ENCODE data around the gene PDE6A.

The PDE6A gene

DNA sequence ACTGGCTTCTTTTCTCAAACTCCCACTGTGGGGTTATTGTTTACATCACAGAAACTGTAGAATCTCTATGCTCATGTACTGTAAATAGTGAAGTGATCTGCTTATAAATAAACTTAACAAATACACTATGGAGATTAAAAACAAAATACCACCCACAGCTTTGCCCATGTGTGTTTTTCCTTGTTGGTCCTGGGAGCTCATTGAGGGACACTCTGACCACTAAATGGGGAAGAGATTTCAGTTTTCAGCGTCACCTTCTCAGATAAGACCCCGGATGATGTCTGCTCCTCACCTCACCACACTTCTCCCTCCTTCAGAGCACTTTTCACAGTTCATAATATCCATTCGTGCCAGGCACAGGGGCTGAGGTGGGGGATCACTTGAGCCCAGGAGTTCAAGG lies 89.7 kb downstream of the PDE6A start:
- no peak for TF ChIP-seq GATA2 (IDR thresholded peaks at IDR 0.05; ENCODE audit: low read depth, low read length)
- no peak for TF ChIP-seq GATA3 (IDR thresholded peaks at IDR 0.05; ENCODE audit: low read depth, low read length)

DNA sequence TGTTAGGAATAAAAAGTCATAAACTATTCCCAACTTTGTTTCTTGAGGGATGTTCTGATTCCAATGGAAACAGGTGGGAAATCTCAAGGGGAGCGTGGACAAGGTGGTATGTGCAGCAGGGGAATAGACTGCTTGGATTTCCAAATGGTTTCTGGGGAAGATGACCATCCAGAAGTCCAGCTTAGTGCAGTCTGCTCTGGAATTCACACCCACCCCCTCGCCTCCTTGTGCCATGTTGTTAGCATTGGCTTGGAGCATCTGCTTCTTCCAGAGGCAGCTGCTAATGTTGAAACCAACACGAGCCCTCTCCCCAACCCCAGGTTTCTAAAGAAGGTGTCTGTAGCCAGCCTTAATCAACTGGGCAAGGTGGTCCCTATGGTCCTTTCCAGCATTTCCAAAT lies 90.9 kb downstream of the PDE6A start:
- TF ChIP-seq GATA3 (IDR thresholded peaks at IDR 0.05; ENCODE audit: low read depth, low read length), result no peak
- TF ChIP-seq GATA2 (IDR thresholded peaks at IDR 0.05; ENCODE audit: low read depth, low read length), result no peak

DNA sequence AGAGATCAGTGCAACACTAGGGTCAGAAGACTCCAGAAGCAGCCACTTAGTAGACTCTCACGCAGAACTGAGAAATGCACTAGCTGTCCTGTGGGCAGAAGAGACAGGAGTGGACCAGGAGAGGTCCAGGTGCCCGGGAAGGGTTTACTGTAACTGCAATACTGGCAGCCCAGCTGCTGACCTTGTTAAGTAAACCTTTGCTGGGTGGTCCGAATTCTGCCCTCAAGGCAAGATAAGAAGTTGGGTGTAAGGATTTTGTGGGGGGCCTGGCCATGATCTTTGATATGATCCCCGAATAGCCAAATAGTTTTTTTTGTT lies 91.3 kb downstream of the PDE6A start:
- TF ChIP-seq GATA3 (IDR thresholded peaks at IDR 0.05; ENCODE audit: low read depth, low read length) (no peak), GATA2 (IDR thresholded peaks at IDR 0.05; ENCODE audit: low read depth, low read length) (no peak)

DNA sequence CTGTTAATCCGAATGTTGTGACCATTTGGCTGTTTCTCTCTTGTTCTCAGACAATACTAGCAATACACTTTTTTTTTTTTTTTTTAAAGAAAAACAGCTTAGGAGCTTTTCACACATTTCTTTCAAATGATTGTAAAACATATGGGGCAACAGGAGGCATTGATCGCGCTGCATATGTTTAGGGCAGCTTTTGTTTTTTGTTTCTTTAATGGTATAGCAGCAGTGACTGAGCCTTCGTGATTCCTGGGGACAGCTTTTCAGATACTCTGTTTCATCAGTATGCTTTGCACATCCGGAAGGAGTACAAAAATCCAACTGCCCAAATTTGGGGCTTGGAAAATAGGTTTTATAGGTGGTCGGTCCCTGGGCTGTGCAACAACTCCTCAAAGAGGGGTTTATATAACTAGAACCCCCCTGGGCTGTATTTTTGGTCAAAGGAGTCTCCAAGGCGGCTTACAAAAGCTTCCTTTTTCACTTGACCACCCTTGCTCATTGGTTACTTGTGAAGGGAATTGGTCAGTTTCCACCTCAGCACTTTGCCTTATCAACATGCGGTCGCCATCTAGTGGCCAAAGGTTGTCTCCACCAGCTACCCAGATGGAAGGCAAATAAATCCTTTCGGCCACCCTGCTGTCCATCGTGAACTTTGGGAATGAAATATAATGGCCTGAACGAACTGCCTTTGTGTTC lies 91.8 kb downstream of the PDE6A start:
- no peak for TF ChIP-seq GATA3 (IDR thresholded peaks at IDR 0.05; ENCODE audit: low read depth, low read length)
- no peak for TF ChIP-seq GATA2 (IDR thresholded peaks at IDR 0.05; ENCODE audit: low read depth, low read length)

- no peak for TF ChIP-seq GATA3 (IDR thresholded peaks at IDR 0.05; ENCODE audit: low read depth, low read length)
- no peak for TF ChIP-seq GATA2 (IDR thresholded peaks at IDR 0.05; ENCODE audit: low read depth, low read length)
These were observed 93.4 kb downstream of the PDE6A start for GRCh38 chr5:149851211-149851610.

DNA sequence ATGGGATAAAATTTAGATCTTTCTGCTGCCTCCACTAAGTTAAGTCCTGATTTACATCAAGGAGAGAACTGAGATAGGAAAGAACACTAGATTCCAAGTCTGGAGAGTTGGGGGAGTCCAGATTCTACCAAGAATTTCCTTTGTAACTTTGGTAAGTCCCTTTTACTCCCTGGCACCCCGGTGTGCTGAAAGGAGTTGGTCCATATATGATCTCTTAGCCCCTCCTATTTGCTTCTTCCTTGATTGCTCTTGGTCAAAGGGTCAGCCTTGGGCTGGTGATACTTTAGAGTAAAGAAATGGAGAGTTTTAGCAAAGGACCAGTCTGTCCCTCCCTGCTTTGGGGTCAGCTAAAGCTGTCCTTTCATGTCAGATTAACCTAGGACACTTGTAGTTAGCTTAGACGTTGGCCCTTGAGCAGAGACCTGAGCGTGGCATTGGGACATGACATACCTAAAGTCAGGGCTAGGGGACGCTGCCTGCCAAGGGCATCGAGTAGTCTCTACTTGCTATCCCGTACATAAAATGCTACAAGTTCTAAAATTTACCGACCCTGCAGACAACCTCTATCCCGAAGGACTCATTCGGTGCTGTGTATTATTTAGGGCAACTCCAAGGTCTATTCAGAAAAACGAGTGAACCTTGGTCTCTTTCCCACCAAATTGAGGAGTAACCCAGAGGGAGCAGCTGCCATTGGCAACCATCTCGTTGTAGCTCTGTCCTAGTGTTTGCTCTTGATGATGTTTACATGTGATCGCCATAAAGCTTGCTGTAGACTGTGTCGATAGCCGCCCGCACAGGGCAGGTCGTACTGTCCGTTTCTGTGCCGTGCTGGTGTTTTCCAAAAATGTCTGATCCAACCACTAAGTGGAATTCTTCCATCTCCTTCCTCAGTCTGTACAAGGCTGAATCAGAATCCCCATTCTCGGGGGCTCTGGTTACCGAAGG lies 94.4 kb downstream of the PDE6A start:
- TF ChIP-seq GATA3 (IDR thresholded peaks at IDR 0.05; ENCODE audit: low read depth, low read length) (no peak), GATA2 (IDR thresholded peaks at IDR 0.05; ENCODE audit: low read depth, low read length) (no peak)

DNA sequence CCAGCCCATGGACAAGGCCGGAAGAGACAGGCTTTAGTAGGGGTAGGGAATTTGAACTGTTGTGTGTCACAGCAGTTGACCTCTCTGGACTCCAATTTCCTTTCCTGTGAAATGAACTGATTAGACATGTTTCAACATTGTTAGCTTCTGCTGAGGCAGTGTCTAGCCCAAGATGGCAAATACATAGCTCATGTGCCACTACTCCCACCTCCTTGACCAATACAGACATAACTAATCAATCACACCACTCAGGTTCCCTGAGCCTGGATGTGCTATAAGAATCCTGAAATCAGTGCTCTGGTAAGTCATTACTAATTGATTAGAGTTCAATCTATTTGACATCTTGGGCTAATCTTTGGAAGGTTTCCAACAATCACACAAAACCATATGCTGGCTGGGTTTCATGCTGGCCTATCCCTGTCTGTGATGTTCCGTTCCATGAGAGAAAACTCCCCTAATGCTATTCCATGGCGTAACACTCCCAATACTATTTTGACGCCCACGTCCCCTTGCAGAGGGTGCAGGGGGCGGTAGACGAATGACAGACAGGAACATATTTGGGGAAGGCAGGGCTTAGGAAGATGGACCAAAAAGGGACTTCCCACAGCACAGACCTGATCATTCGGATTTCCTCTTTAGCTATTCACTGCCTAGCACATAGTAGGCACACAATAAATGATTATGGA lies 95.2 kb downstream of the PDE6A start:
- TF ChIP-seq GATA3 (IDR thresholded peaks at IDR 0.05; ENCODE audit: low read depth, low read length) (no peak), GATA2 (IDR thresholded peaks at IDR 0.05; ENCODE audit: low read depth, low read length) (no peak)

GRCh38 chr5:149847611-149848010 lies 97.0 kb downstream of the PDE6A start:
- TF ChIP-seq GATA2 (IDR thresholded peaks at IDR 0.05; ENCODE audit: low read depth, low read length) (no peak), GATA3 (IDR thresholded peaks at IDR 0.05; ENCODE audit: low read depth, low read length) (no peak)

- TF ChIP-seq GATA3 (IDR thresholded peaks at IDR 0.05; ENCODE audit: low read depth, low read length) (no peak), GATA2 (IDR thresholded peaks at IDR 0.05; ENCODE audit: low read depth, low read length) (no peak)
These were observed 98.6 kb downstream of the PDE6A start for GRCh38 chr5:149846021-149846420.

GRCh38 chr5:149845601-149846000 lies 99.0 kb downstream of the PDE6A start:
- TF ChIP-seq GATA3 (IDR thresholded peaks at IDR 0.05; ENCODE audit: low read depth, low read length) (no peak), GATA2 (IDR thresholded peaks at IDR 0.05; ENCODE audit: low read depth, low read length) (no peak)

DNA sequence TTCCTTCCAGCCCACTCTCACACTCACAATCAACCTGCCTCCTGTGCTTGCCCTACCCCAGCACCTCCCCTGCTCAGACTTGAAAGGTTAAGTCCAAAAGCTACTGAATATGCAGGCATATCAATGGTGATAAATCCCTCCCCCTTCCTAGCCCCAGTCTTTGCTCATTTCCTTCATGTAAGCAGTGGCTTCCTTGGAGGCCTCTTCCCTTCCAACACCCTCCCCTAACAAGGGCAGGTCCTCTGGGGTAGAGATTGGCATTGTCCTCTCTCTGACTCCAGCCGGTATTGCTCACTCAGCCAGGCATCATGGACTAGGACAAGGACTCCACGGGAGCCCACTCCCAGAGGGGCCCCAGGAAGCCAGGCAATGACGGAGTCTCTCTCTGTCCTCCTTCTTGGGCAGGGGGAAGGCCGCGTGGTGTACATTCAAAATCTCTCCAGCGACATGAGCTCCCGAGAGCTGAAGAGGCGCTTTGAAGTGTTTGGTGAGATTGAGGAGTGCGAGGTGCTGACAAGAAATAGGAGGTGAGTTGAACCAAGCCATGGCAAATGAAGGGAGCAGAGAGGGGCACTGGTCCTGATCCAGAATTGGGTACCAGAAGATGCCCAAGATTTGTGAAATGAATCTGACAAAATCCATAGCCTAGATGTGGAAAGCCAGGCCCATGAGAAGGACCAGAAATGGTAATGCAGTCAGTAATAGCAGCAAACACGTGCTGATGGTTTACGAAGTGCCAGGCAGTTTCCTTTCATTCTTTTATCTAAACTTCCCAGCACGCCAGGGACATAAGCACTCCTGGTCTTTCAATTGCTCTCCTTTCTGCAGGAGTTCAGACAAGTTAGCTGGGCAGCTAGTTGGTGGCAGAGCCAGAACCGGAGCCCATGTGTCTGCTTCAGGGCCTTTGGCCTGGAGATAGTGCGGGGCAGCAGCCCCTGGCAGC lies 102.5 kb downstream of the PDE6A start:
- no peak for TF ChIP-seq GATA3 (IDR thresholded peaks at IDR 0.05; ENCODE audit: low read depth, low read length)
- TF ChIP-seq GATA2 (IDR thresholded peaks at IDR 0.05; ENCODE audit: low read depth, low read length), result no peak

DNA sequence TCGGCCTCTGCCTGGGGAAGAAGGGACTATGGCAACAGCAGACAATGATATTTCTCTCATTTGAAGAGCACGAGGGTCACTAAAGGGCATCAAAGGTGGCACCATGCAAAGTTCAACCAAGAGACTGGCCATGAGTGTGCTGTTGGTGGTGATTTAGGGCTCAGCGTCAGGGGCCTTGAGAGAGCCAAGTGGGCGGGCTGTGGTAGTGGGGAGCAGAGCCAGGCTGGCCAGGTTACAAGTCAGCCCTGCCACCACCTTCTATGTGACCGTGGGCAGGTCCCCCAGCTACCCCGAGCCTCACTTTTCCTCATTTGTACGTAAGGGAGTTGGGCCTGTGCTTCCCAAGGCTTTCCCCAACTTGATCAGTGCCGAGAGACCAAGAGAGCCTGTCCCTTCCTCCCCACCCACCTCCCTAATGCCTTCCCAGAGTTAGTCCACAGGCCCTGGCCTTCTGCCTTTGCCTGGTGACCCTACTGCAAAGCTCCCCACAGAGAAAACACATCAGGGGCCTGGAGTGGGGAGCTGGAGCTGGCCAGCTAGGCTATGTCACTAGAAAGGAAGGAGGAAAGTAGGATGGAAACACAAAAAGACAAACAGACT lies 104.3 kb downstream of the PDE6A start:
- TF ChIP-seq GATA2 (IDR thresholded peaks at IDR 0.05; ENCODE audit: low read depth, low read length) (no peak), GATA3 (IDR thresholded peaks at IDR 0.05; ENCODE audit: low read depth, low read length) (no peak)

- TF ChIP-seq GATA2 (IDR thresholded peaks at IDR 0.05; ENCODE audit: low read depth, low read length) (no peak), GATA3 (IDR thresholded peaks at IDR 0.05; ENCODE audit: low read depth, low read length) (no peak)
These were observed 104.8 kb downstream of the PDE6A start for GRCh38 chr5:149839761-149840160.
